ENCODE data around the gene RGS13.

The RGS13 gene

GRCh38 chr1:192627901-192628300, 8.0 kb upstream of the RGS13 start:
- Histone ChIP-seq H3K4me3 (ENCODE audit: insufficient read length, low read depth) (no peak overlapping the region), H3K9ac (ENCODE audit: insufficient read length, low read depth) (no peak overlapping the region), H3K9me3 (ENCODE audit: insufficient read depth, low read length) (no peaks in the 10 kb centered on the region), H3K36me3 (ENCODE audit: insufficient read depth, insufficient read length, low read length) (no peaks in the 10 kb centered on the region), H3K27me3 (ENCODE audit: insufficient read depth, insufficient read length) (no peaks in the 10 kb centered on the region), H3K4me1 (ENCODE audit: insufficient read depth, insufficient read length) (no peaks in the 10 kb centered on the region)
- TF ChIP-seq YY1 (IDR thresholded peaks at IDR 0.05; ENCODE audit: insufficient read depth, insufficient read length), result no peak
- TF ChIP-seq ZNF274 (IDR thresholded peaks at IDR 0.05; ENCODE audit: low read depth, low read length), result no peak
- TF ChIP-seq SUZ12 (IDR thresholded peaks at IDR 0.05; ENCODE audit: extremely low read depth, insufficient read depth, insufficient read length), result no peak
- DNase-seq (ENCODE audit: low read depth, low spot score), result no peak

DNA sequence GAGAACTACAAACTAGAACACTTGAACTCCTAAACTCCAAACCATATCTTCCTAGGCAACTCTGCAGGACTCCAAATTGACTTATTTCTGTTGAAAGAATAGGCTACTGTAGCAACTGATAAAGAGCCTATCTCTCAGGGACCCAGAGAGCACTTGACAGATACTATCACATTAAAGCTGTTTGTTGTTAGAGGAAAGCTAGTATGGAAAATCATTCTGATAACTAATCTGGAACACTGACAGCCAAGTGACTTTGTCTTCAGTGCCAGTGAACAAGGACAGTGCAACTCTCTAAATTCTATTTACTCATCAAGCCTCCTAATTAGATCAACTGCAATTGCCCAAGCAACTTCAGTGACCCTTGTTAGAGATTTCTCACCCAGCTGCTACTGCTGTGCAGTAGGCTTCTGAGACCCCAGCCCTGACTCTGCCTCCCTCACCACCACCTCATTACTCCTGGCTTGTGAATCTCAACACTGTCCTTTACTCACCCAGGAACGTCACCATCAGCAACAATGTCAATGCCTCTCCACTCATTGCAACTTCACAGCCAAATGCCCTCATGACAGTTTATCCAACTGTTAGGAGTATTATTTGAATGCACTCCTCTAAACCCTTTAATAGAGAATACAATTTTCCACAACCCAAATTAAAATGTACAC, 7.4 kb upstream of the RGS13 start:
- no peaks in the 10 kb centered on the region for H3K27me3 ChIP-seq (ENCODE audit: insufficient read depth, insufficient read length)
- TF ChIP-seq SUZ12 (IDR thresholded peaks at IDR 0.05; ENCODE audit: extremely low read depth, insufficient read depth, insufficient read length) (no peak), ZNF274 (IDR thresholded peaks at IDR 0.05; ENCODE audit: low read depth, low read length) (no peak)
- no peak overlapping the region for H3K9ac ChIP-seq (ENCODE audit: insufficient read length, low read depth)
- no peaks in the 10 kb centered on the region for H3K36me3 ChIP-seq (ENCODE audit: insufficient read depth, insufficient read length, low read length)
- H3K4me3 ChIP-seq (ENCODE audit: insufficient read length, low read depth), result no peak overlapping the region
- no peaks in the 10 kb centered on the region for H3K9me3 ChIP-seq (ENCODE audit: insufficient read depth, low read length)
- DNase-seq (ENCODE audit: low read depth, low spot score), result no peak
- H3K4me1 ChIP-seq (ENCODE audit: insufficient read depth, insufficient read length), result no peaks in the 10 kb centered on the region

DNA sequence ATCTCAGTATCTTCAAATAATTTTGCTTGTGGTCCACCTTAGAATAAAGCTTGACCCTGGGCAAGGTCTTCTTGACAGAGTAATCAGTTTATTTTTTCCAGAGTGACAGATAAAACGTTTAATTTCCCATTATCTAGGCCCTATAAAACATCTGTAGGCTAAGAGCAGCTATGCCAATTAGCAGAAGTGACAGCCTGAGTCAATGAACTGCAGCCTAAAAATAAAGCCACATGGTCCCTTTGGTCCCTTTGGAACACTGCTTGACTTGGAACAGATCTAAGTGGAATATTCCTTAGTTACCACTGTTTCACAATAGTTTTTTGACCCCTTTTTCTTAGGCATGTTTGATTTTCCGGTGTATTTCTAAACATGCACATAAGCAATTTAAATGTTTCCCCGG, 6.3 kb upstream of the RGS13 start:
- DNase-seq (ENCODE audit: low read depth, low spot score), result no peak
- Histone ChIP-seq H3K4me3 (ENCODE audit: insufficient read length, low read depth) (no peak overlapping the region), H3K4me1 (ENCODE audit: insufficient read depth, insufficient read length) (no peaks in the 10 kb centered on the region), H3K9me3 (ENCODE audit: insufficient read depth, low read length) (no peaks in the 10 kb centered on the region), H3K36me3 (ENCODE audit: insufficient read depth, insufficient read length, low read length) (no peaks in the 10 kb centered on the region), H3K27me3 (ENCODE audit: insufficient read depth, insufficient read length) (no peaks in the 10 kb centered on the region), H3K9ac (ENCODE audit: insufficient read length, low read depth) (no peak overlapping the region)
- TF ChIP-seq ZNF274 (IDR thresholded peaks at IDR 0.05; ENCODE audit: low read depth, low read length) (no peak), YY1 (IDR thresholded peaks at IDR 0.05; ENCODE audit: insufficient read depth, insufficient read length) (no peak), SUZ12 (IDR thresholded peaks at IDR 0.05; ENCODE audit: extremely low read depth, insufficient read depth, insufficient read length) (no peak)

- Histone ChIP-seq H3K4me1 (ENCODE audit: insufficient read depth, insufficient read length) (no peaks in the 10 kb centered on the region), H3K36me3 (ENCODE audit: insufficient read depth, insufficient read length, low read length) (no peaks in the 10 kb centered on the region), H3K9ac (ENCODE audit: insufficient read length, low read depth) (no peak overlapping the region), H3K9me3 (ENCODE audit: insufficient read depth, low read length) (no peaks in the 10 kb centered on the region), H3K27me3 (ENCODE audit: insufficient read depth, insufficient read length) (no peaks in the 10 kb centered on the region), H3K4me3 (ENCODE audit: insufficient read length, low read depth) (no peak overlapping the region)
- no peak for TF ChIP-seq ZNF274 (IDR thresholded peaks at IDR 0.05; ENCODE audit: low read depth, low read length)
- no peak for TF ChIP-seq SUZ12 (IDR thresholded peaks at IDR 0.05; ENCODE audit: extremely low read depth, insufficient read depth, insufficient read length)
- TF ChIP-seq YY1 (IDR thresholded peaks at IDR 0.05; ENCODE audit: insufficient read depth, insufficient read length), result no peak
- DNase-seq (ENCODE audit: low read depth, low spot score), result no peak
These were observed 5.2 kb upstream of the RGS13 start for GRCh38 chr1:192630521-192631287.

DNA sequence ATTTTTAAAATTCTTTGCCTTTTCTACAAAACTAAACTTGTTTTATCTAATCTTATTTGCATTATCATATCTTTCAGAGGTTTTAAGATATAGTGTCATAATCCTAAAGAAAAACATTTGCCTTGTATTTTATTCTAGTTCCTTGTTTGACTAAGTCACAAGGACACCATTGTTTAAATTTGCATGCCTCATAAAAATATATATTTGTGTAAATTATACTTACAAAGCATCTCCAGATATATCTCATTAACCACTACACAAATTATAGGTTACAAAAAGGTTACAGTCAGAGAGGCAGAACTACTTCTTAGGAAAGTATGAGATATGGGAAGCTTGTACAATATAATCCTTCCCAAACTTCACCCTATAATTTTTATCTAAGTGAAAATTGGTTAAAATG, 4.2 kb upstream of the RGS13 start:
- Histone ChIP-seq H3K27me3 (ENCODE audit: insufficient read depth, insufficient read length) (no peaks in the 10 kb centered on the region), H3K9ac (ENCODE audit: insufficient read length, low read depth) (no peak overlapping the region), H3K4me1 (ENCODE audit: insufficient read depth, insufficient read length) (no peaks in the 10 kb centered on the region), H3K9me3 (ENCODE audit: insufficient read depth, low read length) (no peaks in the 10 kb centered on the region), H3K36me3 (ENCODE audit: insufficient read depth, insufficient read length, low read length) (no peaks in the 10 kb centered on the region), H3K4me3 (ENCODE audit: insufficient read length, low read depth) (no peak overlapping the region)
- TF ChIP-seq ZNF274 (IDR thresholded peaks at IDR 0.05; ENCODE audit: low read depth, low read length), result no peak
- no peak for TF ChIP-seq YY1 (IDR thresholded peaks at IDR 0.05; ENCODE audit: insufficient read depth, insufficient read length)
- TF ChIP-seq SUZ12 (IDR thresholded peaks at IDR 0.05; ENCODE audit: extremely low read depth, insufficient read depth, insufficient read length), result no peak
- no peak for DNase-seq (ENCODE audit: low read depth, low spot score)

GRCh38 chr1:192632188-192632587, 3.8 kb upstream of the RGS13 start:
- TF ChIP-seq YY1 (IDR thresholded peaks at IDR 0.05; ENCODE audit: insufficient read depth, insufficient read length) (no peak), SUZ12 (IDR thresholded peaks at IDR 0.05; ENCODE audit: extremely low read depth, insufficient read depth, insufficient read length) (no peak), ZNF274 (IDR thresholded peaks at IDR 0.05; ENCODE audit: low read depth, low read length) (no peak)
- Histone ChIP-seq H3K27me3 (ENCODE audit: insufficient read depth, insufficient read length) (no peaks in the 10 kb centered on the region), H3K36me3 (ENCODE audit: insufficient read depth, insufficient read length, low read length) (no peaks in the 10 kb centered on the region), H3K4me1 (ENCODE audit: insufficient read depth, insufficient read length) (no peaks in the 10 kb centered on the region), H3K9ac (ENCODE audit: insufficient read length, low read depth) (no peak overlapping the region), H3K9me3 (ENCODE audit: insufficient read depth, low read length) (no peaks in the 10 kb centered on the region), H3K4me3 (ENCODE audit: insufficient read length, low read depth) (no peak overlapping the region)
- DNase-seq (ENCODE audit: low read depth, low spot score), result no peak

- H3K4me3 ChIP-seq (ENCODE audit: insufficient read length, low read depth), result no peak overlapping the region
- H3K36me3 ChIP-seq (ENCODE audit: insufficient read depth, insufficient read length, low read length), result no peaks in the 10 kb centered on the region
- H3K4me1 ChIP-seq (ENCODE audit: insufficient read depth, insufficient read length), result no peaks in the 10 kb centered on the region
- no peak overlapping the region for H3K9ac ChIP-seq (ENCODE audit: insufficient read length, low read depth)
- DNase-seq (ENCODE audit: low read depth, low spot score), result peak; percentile 25
- TF ChIP-seq YY1 (IDR thresholded peaks at IDR 0.05; ENCODE audit: insufficient read depth, insufficient read length) (no peak), ZNF274 (IDR thresholded peaks at IDR 0.05; ENCODE audit: low read depth, low read length) (no peak), SUZ12 (IDR thresholded peaks at IDR 0.05; ENCODE audit: extremely low read depth, insufficient read depth, insufficient read length) (no peak)
- no peaks in the 10 kb centered on the region for H3K27me3 ChIP-seq (ENCODE audit: insufficient read depth, insufficient read length)
- H3K9me3 ChIP-seq (ENCODE audit: insufficient read depth, low read length), result no peaks in the 10 kb centered on the region
These were observed 3.1 kb upstream of the RGS13 start for GRCh38 chr1:192632641-192633532.
